ENCODE measurements around the gene KLRD1. TPM values are rescaled to one million over a fixed set of nuclear protein-coding genes. Genes with fewer than 3 reads are reported as not detected.
"Not testable (repeated sequence)": the region's sequence is repeated elsewhere in the genome, so short reads cannot be mapped to it uniquely, and the experiment has no call there.

KLRD1 gene
- total RNA-seq, 1 donor from 2014 or later, result 0.06 TPM

DNA sequence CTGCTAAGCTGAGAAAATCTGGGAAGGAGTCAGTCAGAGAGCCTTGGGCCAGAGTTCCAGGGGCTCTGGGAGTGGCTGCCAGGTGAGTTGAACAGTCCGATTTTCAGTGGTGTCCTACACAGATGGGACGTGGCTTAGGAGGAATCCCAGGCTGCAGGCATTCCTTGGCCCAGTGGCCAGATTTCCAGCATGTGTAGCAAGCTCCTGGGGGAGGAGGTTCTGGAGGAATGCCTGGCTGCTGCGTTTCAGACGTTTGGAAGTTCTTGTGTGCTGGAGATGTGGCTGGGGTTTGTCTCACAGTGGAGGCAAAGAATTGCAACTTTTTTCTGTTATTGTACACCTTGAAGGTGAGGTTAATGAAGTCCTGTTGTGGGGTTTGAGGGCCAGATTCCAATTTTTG lies 28.5 kb downstream of the KLRD1 start:
- DNase-seq (ENCODE audit: extremely low read depth, low read depth, low spot score), result not testable (repeated sequence)

DNA sequence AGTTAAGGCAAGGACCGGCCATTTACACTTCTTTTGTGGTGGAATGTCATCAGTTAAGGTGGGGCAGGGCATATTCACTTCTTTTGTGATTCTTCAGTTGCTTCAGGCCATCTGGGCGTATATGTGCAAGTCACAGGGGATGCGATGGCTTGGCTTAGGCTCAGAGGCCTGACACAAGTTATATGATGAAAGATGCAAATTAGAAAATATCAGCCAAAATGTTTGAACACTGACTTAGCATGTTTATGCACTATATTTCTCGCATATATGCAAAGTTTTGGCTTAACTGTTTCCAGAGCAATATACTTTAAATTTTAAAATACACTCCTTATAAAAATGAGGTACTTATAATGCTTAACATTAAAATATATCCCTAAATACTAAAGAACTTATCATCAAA lies 30.8 kb downstream of the KLRD1 start:
- DNase-seq (ENCODE audit: extremely low read depth, low read depth, low spot score), result not testable (repeated sequence)

DNA sequence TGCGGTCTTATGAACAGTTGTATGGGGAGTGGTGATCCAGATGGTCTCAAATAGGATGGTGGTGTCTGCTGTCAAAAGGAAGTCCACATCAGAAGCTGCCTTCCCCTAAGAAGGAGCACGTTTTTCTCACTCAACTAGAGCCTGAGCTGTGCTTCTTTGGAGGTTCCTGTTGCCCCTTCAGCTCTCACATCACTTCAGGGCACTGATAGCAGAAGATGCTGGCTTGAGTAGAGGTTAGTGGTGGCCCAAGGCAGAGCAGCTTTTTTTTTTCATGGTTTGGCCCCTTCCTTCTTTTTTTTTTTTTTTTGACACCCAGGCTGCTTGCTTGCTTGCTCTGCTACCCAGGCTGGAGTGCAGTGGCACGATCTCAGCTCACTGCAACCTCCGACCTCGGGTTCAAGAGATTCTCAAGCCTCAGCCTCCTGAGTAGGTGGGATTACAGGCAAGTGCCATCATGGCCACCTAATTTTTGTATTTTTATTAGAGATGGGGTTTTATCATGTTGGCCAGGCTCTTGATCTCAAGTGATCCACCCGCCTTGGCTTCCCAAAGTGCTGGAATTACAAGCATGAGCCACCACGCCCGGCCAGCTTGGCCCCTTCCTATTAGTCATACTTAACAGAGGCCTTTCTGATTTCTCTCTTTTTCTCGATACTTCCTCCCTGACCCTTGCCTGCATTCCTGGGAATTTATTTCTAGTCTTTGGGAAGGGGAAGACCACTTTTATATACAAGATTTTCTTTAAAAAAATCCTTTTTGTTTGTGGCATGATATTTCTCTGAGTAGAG lies 31.6 kb downstream of the KLRD1 start:
- DNase-seq (ENCODE audit: extremely low read depth, low read depth, low spot score), result no peak

DNA sequence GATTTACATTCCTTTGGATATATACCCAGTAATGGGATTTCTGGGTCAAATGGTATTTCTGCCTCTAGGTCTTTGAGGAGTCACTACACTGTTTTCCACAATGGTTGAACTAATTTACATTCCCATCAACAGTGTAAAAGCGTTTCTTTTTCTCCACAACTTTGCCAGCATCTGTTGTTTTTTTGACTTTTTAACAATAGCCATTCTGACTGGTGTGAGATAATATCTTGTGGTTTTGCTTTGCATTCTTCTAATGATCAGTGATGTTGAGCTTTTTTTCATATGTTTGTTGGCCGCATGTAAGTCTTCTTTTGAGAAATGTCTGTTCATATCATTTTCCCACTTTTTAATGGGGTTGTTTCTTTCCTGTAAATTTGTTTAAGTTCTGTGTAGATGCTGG lies 33.3 kb downstream of the KLRD1 start:
- not testable (repeated sequence) for DNase-seq (ENCODE audit: extremely low read depth, low read depth, low spot score)

DNA sequence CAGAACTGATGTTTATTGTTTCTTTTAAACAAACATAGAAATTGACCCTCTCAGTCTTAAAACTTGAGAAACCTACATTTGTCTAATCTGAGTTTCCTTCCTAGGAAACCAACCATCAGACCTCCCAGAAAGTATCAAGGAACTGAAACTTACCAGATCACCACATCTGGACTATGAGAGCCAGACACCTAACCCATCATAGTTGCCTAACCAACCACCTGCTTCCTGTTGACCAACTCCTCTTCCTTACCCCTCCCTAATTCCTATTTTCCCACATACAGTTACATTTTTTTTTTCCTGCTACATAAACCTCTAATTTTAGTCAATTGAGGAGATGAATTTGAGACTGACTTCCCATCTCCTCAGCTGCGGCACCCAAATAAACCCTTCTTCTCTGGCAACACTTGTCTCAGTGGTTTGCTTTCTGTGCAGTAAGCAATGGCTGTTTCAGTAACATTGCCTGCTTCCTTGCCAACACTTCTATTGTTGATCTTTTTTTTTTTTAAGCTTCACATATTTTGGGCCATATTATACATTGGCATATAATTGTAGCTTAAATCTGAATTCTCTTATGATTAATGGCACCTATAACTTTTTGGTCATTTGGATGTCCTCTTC lies 34.3 kb downstream of the KLRD1 start:
- DNase-seq (ENCODE audit: extremely low read depth, low read depth, low spot score), result no peak

DNA sequence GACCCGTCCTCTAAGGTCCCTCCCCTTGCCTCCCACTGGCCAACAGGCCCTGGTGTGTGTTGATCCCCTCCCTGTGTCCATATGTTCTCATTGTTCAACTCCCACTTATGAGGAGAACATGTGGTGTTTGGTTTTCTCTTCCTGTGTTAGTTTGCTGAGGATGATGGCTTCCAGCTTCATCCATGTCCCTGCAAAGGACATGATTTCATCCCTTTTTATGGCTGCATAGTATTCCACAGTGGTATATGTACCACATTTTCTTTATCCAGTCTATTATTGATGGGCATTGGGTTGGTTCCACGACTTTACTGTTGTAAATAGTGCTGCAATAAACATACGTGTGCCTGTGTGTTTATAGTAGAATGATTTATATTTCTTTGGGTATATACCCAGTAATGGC lies 43.8 kb downstream of the KLRD1 start:
- DNase-seq (ENCODE audit: extremely low read depth, low read depth, low spot score), result not testable (repeated sequence)

DNA sequence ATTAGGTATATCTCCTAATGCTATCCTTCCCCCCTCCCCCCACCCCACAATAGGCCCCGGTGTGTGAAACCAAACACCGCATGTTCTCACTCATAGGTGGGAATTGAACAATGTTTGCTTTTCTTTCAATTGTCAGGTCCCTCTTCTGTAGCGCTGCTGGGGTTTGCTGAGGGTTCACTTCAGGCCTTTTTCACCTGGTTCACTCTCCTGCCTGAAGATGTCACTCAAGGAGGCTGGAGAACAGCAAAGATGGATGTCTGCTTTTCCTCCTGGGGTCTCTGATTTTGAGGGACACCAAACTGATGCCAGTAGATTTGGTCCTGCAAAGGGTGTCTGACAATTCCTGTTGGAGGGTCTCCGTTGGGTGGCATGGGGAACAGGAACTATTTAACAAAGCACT lies 46.4 kb downstream of the KLRD1 start:
- DNase-seq (ENCODE audit: extremely low read depth, low read depth, low spot score), result no peak

DNA sequence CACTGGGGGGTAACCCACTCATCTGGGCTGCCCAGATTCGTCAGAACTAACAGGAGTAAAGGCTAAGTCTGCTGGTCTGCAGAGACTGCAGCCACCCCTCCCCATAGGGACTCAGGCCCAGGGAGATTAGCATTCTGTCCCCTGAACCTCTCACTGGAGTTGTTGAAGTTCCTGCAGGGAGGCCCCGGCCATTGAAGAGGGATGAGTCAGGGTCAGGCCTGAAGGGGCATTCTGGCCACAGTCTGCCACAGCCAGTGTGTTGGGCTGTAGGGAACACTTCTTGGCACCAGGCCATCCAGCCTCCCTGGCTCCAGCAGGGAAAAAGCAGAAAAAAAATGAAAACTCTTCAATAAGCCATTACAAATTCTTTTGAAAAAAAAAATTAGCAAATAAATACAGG lies 46.8 kb downstream of the KLRD1 start:
- DNase-seq (ENCODE audit: extremely low read depth, low read depth, low spot score), result no peak

DNA sequence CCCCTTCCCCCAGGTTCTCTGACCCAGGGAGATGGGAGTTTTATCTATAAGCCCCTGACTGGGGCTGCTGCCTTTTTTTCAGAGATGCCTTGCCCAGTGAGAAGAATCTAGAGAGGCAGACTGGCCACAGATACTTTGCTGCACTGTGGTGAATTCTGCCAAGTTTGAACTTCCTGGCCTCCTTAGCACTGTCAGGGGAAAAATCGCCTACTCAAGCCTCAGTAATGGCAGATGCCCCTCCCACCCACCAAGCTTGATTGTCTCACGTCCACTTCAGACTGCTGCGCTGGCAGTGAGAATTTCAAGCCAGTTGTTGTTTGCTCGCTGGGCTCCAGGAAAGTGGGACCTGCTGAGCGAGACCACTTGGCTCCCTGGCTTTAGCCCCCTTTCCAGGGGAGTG lies 50.5 kb downstream of the KLRD1 start:
- DNase-seq (ENCODE audit: extremely low read depth, low read depth, low spot score), result no peak

DNA sequence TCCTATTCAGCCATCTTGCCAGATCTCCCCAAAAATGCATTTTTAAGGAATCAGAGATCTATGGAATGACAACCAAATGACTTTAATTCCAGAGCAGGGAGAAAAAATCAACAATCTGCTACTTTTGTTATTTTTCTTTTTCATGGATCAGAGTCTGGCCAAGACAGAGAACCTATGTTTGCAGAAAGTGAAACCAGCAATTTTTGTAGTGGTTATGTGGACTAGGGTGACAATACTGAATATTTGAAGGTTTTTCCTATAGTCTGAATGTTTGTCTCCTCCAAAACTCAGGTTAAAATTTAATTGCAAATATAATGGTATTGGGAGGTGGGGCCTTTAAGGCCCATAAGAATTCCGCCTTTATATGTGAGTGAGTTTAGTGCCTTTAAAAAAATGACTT lies 51.3 kb downstream of the KLRD1 start:
- no peak for DNase-seq (ENCODE audit: extremely low read depth, low read depth, low spot score)

DNA sequence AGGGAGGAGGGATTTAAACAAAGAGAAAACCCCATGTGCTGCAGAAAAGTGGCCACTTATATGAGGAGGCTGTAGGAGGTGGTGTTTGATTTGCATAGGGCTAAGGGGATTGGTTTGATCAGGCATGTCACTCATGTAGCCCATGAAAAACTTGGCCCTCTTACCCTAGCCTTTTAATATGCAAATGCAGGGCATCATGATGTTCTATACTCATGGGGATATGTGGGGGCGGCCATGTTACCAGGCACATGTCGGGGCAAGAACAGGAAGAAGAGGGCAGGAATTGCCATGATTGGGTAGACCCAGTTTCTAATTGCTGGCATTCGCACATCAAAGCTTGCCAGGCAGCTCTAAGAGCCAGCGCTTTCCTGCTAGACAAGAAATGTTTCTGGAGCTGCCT lies 53.4 kb downstream of the KLRD1 start:
- DNase-seq (ENCODE audit: extremely low read depth, low read depth, low spot score), result no peak

DNA sequence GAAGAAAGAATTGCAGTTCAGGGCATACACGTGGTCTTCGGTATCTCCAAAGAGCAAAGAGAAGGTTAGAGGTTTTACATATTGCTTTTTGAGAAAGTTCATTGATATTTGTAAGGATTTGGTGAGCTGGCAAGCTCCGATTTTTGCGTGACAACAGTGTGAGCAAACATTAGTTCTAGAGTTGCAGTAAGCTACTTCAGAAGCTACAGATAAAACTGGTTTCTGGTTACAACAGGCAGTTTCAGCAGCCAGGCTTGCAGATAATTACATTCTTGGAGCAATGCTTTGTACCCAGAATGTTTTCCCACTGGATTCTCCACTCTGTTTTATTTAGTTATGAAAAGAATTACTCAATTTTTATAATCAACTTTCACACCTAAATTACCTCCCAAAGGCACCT lies 54.0 kb downstream of the KLRD1 start:
- no peak for DNase-seq (ENCODE audit: extremely low read depth, low read depth, low spot score)

DNA sequence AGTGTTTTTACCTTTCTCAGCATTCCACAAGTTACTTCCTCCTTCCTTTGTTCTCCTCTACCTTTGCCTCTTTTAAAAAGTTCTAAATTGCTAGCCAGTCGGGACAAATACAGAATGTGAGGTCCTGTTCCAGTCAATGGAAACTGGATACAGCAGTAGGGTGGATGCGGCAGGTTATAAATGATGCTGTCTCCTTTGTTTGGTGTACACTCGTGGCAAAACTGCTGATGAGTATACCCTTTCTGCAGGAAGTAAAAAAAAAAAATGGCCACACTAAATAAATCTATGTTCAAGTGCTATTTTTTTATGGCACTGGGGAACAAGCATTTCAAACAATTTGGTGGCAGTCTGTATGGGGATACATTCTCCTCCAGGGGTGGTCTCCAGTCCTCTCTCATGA lies 54.7 kb downstream of the KLRD1 start:
- no peak for DNase-seq (ENCODE audit: extremely low read depth, low read depth, low spot score)

DNA sequence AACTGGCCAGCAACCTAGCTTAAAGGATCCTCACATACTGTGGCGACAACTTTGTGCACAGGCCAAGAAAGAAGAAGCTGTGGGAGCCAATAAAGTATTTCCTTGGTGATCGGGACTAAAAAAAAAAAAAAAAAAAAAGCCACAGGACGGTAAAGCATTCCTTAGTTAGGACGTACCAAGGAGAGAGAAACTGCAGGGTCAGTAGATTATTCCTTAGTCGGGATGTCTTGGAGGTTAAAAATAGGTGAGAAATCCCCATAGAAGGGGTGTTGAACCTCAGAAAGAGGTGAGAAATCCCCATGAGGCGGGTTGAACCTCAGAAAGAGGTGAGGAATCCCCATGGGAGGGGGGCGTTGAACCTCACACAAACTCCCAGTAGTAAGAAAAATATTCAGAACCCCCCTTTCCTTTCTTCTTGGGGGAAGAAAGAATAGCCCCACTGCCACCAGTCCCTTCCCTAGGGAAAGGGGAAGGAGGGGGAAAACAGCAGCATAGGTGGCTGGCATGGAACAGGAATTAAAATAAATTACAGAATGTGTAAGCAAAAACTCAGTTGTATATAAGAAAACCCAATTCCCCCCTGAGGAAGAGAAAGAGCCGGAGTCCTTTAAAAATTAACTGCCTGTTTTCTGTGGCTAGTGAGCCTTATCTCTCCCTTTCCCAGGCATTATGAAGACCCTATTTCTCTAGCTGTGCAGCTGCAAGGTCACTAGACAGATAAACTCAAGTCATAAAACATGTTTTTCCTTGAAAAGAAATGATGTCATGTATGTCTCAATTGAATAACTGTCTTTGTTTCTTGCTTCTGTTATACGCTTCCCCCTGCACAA lies 55.4 kb downstream of the KLRD1 start:
- DNase-seq (ENCODE audit: extremely low read depth, low read depth, low spot score), result no peak

DNA sequence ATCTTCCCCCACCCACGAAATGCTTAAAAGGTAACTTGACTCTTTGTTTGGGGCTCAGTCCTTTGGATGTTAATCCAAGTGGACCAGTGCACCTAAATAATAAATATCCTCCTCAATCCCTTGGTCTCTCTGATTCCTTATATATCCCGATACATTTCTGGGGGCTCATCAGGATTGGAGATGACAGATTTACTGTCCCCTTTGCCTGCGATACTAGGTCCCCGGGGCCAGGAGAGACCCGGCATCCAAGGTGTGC lies 55.9 kb downstream of the KLRD1 start:
- no peak for DNase-seq (ENCODE audit: extremely low read depth, low read depth, low spot score)

DNA sequence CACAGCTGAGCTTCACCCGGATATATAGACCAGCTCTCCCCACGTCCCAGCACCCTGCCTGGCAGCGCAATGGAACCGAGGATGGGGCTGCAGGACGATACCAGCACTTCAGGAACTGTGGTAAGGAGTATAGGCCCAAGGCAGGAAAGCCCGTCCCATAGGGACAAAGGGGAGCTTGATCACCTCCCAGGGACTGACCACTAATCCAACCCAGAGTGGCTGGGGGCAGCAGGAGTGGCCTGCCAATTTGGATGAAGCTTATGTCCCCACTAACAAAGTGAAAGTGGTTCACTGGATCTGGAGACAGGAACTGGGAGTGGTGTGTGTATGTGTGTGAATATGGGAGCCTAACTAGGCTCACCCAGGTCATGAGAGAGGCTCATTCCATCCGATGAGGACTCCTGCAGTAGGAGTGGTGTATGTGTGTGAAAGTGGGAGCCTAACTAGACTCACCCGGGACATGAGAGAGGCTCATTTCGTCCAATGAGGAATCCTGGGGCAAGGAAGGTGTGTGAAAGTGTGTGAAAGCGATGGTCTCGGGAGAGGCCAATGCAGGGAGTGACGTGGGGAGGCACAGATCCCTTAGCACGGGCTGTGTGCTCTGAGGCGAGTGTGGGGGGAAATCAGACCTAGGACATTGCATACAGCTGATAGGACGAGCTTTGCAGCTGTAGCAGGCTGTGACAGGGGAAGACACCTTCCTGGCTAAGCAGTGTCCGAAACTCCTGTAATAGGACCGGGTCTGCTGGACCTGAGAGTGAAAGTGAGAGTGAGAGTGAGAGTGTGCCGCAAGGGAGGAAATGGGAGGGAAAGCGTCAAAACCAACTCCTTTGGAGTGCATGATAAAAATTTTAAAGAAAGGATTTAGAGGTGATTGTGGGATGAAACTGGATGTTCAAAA lies 56.5 kb downstream of the KLRD1 start:
- no peak for DNase-seq (ENCODE audit: extremely low read depth, low read depth, low spot score)

DNA sequence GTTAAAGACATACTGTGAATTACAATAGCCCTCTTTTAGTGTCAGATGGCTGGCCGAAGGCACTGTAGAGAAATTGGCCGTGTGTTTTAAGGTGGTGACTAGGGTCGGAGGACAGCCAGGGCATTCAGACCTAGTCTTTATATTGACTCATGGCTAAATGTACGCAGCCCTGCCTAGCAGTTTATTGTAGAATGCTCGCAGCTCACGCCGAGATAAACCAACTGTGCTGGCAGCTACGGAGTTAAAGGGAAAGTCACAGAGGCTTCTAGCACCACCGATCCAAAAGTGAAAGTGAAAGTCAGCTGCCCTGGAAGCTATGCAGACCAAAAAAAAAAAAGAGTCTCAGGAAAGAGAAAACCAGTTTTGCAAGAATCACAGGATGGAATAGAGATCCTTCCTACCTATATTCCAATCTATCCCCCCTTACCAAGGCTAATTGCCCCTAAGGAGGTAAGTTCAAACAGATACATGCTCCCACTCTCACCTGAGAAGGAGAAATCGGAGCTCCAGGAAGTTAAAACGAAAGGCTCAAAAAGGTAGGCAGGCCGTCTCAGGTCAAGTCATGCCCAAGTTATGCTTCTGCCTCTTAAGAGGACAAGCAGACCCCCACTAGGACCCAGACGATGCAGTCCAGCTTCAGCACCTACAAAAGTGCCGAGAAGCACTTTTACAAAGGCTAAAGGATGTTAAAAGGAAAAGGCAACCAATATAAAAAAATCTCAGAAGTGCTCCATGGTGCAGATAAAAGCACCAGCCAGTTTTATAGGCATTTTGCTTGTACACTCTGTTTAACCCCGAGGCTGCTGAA lies 57.3 kb downstream of the KLRD1 start:
- no peak for DNase-seq (ENCODE audit: extremely low read depth, low read depth, low spot score)

DNA sequence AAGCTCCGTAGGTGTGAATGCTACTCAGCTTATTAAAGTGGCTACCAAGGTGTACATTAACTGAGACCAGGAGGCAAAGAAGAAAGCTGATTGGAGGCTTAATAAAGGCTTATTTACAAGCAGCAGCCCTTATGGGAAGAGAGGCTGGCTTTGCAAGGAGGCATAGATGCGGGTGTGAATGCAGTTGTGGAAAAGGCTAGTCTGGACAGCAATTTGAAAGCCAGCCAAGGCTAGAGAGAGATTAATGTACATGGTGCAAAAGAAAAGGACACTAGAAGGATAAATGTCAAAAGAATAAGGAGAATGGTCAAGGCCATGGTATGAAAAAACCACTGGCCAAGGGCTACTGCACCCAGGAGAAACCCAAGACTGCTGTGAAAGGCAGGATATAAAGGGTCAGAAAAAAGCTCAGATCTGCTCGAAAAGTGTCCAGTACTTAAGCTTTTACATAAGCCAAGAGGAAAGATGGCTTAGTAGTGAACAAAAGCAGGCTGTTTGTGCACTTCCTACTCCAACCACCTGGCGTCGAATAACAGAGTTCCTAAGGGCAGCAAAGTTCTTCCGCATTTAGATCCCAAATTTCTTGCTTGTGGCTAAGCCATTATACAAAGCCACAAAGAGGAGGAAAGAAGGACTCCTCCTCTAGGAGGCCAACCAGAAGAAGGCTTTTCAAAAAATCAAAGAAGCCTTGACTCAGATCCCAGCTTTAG lies 58.2 kb downstream of the KLRD1 start:
- no peak for DNase-seq (ENCODE audit: extremely low read depth, low read depth, low spot score)

DNA sequence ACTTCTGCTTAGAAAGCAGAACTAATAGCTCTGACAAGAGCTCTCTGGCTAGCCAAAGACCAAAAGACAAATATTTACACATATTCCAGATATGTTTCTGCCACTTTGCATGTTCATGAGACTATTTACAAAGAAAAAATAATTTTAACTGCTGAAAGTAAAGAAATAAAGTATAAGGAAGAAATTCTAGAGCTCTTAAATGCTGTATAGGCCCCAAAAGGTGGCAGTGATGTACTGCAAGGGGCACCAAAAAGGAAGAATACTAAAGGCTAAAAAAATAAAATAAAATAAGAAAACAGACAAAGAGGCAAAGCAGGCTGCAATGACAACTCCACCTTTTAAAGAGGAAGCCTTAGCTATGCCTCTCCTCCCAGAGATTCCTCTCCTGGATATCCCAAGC lies 59.2 kb downstream of the KLRD1 start:
- DNase-seq (ENCODE audit: extremely low read depth, low read depth, low spot score), result no peak

DNA sequence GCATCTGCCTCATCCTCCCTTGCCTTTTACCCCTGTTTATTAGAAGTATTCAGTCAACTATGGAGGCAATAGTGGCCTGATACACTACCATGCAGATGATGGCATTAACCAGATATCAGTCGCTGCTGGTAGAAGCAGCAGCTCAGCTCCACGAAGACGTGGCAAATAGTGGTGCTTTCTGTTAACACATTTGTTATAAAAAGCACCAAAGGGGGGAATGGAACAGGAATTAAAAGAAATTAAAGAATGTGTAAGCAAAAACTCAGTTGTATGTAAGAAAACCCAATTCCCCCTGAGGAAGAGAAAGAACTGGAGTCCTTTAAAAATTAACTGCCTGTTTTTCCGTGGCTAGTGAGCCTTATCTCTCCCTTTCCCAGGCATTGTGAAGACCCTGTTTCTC lies 60.0 kb downstream of the KLRD1 start:
- DNase-seq (ENCODE audit: extremely low read depth, low read depth, low spot score), result not testable (repeated sequence)

All from glomerular endothelial cell (primary cell).